HT1080 (cell line): ENCODE results near the gene TNIK. TPM values are rescaled to one million over a fixed set of nuclear protein-coding genes. Genes with fewer than 3 reads are reported as not detected.
A peak's percentile ranks its signal among the peaks of the same experiment; 100 is the strongest.
"Not testable (repeated sequence)": the region's sequence is repeated elsewhere in the genome, so short reads cannot be mapped to it uniquely, and the experiment has no call there.

Experiments used
- DNase-seq: peaks from one replicate; pipeline ENCODE4 v3.0.0-alpha.2; 2015; ENCODE audit warnings: low read depth
- total RNA-seq: library from RNA; depleted of rRNA; stranded (reverse); fragments of >200 nt; shearing (Covaris generic); gene quantifications from 2 replicates; pipeline ENCODE4 v1.2.3, GENCODE V29; 2014

The TNIK gene
- total RNA-seq, 1 experiment from 2014 or later, result 16.1 TPM

GRCh38 chr3:171315919-171316318 is 144.3 kb downstream of the TNIK start:
- DNase-seq, result no peak

DNA sequence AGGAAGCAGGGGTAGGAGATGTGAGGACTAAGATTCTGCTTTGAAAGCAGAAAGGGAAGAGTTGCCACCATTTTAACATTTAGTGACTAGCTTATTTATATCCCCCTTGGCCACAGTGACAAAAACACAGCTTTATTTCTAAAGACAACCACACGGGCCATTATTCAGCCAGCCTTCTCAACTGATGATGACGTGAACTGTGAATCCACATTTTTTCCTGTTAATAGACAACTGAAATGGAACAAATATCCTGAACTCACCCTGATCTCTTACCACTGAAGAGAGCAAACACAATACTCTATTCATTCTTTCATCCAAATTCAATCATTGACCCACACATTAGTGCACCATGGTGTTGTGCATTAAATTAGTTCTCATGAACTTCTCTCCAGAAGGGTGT is 145.1 kb downstream of the TNIK start:
- no peak for DNase-seq

DNA sequence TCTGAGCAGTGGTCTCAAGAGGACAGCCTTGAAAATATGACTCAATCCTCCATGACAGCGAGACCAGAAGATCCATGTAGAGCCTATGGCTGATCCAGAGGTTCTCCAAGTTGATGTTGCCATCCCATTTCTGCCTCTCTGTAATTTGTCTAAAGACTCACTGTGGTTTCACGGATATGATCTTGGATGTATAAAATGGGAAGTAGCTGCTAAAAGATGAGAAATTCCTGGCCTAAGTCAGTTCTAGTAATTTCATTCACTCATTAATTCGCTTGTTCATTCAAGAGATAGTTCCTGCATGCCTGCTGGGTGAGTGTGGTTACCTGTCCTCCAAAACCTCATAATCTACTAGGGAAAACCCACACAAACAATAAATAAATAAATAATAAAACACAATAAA is 145.9 kb downstream of the TNIK start:
- DNase-seq, result no peak

- DNase-seq, result no peak
Measured at GRCh38 chr3:171313702-171314101, 146.5 kb downstream of the TNIK start.

DNA sequence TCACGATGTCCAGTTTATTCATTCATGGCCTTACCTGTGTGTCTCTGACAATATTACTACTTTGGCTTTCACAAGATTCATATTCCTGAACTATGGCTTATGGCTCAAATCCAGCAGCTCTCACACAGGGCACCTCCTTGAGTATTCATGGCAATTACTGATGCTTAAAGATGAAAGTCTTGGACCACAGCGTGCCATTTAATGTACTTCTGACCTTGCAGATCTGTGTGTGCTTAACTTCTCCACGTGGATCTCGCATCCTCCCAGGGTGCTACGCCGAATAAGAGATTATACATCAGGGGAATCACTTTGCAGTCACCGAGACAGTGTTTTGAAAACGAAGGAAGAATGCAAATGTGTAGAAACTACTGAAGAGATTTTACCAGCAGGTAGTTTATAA is 147.5 kb downstream of the TNIK start:
- DNase-seq, result no peak

- DNase-seq, result no peak
Measured at GRCh38 chr3:171311784-171312183, 148.4 kb downstream of the TNIK start.

DNA sequence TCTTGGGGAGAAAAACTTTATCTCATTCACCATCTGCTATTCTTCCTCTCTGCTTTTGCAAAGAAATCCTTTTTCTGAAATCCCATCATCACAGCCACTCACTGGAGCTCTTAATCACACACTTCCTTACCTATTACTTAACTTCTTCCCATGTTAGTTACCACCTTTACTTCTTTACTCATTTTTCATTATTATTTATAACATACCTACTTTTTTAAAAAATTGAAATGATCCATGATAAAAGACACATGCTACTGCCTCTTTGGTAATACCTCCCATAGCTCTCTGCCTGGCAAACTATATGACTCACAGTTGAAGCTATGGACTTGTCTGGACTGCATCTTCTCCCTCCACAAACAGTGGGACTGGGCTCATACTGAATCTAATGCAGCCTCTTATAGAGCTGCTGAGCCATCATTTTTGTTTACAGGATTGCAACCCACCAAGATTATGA is 150.3 kb downstream of the TNIK start:
- DNase-seq, result peak; percentile 81

- DNase-seq, result no peak
Measured at GRCh38 chr3:171307988-171308387, 152.2 kb downstream of the TNIK start.

DNA sequence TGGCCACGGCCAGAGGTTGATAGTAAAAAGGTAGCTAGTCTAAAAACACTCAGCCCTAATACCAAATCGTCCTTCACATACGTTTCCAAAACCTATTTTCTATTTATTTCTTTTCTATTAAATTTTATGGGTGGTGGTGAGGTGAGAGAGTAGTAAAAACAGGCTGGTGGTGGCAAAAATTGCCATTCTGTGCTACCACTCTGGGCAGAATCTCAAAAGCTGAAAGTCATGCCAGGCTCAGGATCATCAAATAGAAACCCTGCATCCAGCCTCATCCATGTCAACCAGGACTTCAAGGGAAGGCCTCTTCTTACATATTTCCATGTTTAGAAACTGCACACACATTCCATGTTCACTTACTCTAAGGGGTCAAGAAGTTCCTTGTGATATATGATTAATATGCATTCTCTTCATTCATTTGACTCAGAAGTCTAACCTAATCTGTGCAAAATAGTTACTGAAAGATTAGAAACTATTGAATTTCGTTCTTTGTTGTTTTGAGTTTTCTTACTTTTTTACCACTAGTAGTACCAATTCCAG is 153.1 kb downstream of the TNIK start:
- DNase-seq, result no peak

DNA sequence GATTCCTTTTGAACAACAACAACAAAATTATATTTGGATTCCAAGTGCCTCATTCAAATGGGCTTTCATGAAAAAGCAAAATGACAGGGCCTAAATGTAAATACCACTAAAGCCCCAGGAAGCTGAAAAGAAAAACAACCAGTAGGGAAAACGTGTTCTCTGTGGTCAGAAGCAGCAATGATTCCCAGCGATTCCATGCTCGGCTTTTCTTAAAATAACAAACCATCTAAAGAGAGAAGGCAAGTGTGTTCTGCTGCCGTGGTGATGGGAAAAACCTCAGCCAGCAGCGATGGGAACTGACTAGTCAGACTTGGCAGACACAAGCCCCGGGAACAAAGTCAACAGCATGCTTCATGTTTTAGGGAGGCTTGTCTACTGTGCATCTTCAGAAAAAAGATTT is 153.6 kb downstream of the TNIK start:
- DNase-seq, result peak; percentile 99

DNA sequence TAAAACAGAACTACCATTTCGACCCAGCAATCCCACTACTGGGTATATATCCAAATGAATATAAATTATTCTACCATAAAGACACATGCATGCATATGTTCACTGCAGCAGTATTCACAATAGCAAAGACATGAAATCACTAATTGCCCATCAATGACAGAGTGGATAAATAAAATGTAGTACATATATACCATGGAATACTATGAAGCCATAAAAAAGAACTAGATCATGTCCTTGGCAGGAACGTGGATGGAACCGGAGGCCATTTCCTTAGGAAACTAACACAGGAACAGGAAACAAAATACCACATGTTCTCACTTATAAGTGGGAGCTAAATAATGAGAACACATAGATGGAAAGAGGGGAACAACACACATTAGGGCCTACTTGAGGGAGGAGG is 154.4 kb downstream of the TNIK start:
- not testable (repeated sequence) for DNase-seq

DNA sequence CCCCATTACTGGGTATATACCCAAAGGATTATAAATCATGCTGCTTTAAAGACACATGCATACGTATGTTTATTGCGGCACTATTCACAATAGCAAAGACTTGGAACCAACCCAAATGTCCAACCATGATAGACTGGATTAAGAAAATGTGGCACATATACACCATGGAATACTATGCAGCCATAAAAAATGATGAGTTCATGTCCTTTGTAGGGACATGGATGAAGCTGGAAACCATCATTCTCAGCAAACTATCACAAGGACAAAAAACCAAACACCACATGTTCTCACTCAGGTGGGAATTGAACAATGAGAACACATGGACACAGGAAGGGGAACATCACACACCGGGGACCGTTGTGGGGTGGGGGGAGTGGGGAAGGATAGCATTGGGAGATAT is 155.7 kb downstream of the TNIK start:
- DNase-seq, result not testable (repeated sequence)

GRCh38 chr3:171304017-171304416 is 156.2 kb downstream of the TNIK start:
- DNase-seq, result not testable (repeated sequence)

DNA sequence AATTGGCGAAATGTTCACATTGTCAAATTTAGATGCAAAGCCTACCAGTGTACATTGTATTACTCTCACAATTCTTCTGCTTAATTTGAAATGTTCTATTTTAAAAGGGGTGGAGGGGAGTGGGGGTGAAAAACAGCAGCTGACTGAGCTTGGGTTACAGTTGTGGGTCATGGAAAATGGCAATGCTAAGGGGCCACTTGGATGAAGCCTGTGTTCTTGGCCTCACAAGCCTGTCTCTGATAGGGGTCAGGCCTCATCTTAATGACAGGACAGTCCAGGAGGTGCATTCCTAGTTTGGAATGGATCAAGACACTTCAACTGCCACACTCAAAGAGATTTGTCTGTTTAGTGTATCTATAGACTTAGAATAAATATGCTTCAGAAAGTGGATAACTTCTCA is 158.2 kb downstream of the TNIK start:
- DNase-seq, result no peak

- no peak for DNase-seq
Measured at GRCh38 chr3:171301002-171301401, 159.2 kb downstream of the TNIK start.

DNA sequence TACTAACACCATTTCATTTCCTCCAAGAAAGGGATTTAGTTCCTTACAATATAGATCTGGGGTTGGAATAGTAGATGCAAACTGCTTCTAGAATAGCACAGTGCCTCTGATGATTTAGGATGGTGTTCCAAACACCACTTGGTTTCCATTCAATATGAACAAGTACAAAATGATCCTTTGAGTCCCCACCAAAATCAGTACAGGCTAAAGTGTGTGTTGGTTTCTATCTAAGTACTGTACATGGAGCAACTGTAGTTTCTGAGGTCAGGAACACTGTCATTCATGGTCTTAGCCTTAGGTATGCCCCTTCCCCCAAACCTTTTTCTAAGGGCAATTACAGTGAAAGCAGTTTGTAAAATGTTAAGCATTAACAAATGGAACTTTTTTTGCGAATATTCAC is 162.3 kb downstream of the TNIK start:
- no peak for DNase-seq

- no peak for DNase-seq
Measured at GRCh38 chr3:171297207-171297606, 163.0 kb downstream of the TNIK start.

DNA sequence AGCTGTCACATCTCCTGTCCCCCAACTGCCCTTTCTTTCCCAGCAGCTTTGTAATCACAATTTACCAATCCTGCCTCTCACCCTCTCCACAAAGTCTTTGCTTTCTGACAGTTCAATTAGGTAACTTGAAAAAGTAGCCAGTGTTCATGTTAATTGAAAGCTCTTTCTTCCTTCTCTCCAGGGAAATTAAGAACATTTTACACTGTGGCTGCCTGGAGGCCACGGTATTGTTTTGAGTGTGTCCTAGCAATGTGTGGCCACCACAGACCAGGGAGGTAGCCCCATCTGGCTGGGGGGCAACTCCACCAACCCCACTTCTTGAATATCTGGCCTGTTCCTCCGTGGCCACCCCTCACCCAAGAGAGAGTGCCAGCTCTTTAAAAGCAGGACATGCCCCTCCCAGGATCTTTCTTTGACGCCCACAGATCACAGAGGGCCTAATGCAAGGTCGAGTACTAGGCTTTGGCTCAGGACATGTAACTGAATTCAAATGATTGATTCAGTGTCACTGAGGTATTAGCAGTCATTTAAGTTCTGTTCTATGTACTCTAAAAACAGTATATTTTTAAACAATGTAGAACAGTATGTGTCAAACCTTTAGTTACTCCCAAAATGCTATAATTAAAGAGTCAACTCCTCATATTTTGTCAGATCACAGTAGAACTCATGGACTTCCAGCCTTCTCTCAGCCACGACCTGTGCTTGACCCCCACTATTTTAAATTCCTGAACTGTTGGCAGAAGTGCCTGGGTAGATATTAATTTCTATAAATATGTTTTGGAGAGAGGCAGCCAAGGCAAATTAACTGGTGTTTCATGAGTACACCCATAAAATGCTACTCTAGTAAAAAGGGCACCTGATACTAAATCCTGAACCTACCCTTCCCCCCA is 164.5 kb downstream of the TNIK start:
- DNase-seq, result no peak

DNA sequence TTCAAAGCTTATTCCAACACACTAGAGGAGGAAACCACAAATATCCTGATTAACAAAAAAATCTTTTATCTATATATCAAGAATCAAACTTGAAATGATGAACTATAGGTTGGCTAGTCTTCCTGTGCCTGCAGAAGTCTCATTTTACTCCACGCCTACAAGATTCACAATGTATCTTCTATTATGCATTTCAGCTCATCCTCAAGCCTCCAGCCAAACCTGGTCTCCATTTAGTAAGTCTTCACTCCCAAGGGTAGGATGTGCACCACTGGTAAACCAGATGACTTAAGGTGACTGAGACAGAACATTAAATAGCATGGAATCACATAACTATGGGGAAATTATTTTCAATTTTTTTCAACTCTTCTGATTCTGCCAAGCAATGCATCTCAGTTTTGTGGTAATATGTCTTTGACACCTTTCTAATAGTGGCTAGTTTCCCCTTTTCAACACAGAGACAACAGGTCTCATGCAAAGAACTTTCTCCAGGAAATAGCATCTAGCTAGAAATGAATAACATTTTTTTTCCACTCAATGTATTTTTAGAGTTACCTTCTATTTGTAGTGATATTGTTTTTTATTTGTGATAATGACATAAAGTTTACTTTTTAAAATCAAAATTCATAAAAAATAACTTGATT is 166.9 kb downstream of the TNIK start:
- no peak for DNase-seq

DNA sequence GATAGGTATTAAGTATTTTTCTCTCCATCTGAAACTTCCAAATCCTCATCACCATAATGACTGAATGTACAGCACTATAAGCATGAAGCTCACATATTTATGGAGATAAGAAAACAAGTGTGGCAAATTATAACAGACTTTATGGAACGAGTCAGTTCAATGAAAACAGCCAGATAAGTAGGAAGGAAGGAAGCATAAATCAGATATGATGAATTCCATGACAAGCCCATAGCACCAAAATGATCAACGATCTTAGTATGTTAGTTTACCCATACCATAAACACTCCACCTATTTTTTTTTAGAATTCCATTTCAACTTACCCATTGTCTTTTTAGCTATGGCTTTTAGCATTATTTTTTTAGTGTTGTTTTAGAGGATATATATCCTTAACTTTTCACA is 169.5 kb downstream of the TNIK start:
- no peak for DNase-seq

DNA sequence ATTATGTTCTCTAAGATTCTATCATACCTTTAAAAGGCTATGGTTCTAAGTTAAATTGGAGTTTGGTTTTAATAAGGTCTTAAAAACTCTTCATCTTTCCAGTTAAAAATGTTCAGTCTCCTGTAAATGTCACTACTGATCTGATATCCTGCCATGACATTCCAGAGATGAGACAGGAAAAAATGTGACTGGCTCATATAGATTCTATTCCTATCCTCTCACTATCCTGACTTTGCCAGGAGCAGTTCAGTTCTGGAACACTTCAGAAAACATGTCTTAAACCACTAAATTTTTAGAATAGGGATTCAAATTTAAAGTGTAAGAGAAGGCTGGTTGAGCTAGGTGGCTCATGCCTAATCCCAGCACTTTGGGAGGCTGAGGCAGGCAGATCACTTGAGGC is 170.9 kb downstream of the TNIK start:
- DNase-seq, result no peak

- not testable (repeated sequence) for DNase-seq
Measured at GRCh38 chr3:171287761-171288160, 172.4 kb downstream of the TNIK start.
